Endothelial cell (in vitro differentiated cells): ENCODE data around the gene CEP41. TPM values are rescaled to one million over a fixed set of nuclear protein-coding genes. Genes with fewer than 3 reads are reported as not detected.
A peak's percentile ranks its signal among the peaks of the same experiment; 100 is the strongest.
"Not testable (repeated sequence)": the region's sequence is repeated elsewhere in the genome, so short reads cannot be mapped to it uniquely, and the experiment has no call there.

ENCODE experiments used
- DNase-seq: peaks from one replicate; pipeline ENCODE4 v3.0.0; 2021; ENCODE audit warnings: low spot score
- H3K27ac Mint-ChIP-seq: one replicate; pipeline ENCODE4 v1.8.0; 2021; ENCODE audit warnings: mixed read lengths, inconsistent platforms; ENCODE audit not compliant: unreplicated experiment
- H3K27me3 Mint-ChIP-seq: one replicate; pipeline ENCODE4 v1.8.0; 2021; ENCODE audit warnings: mild to moderate bottlenecking, moderate library complexity, mixed read lengths, inconsistent platforms; ENCODE audit not compliant: unreplicated experiment
- H3K36me3 Mint-ChIP-seq: one replicate; pipeline ENCODE4 v1.8.0; 2021; ENCODE audit warnings: mild to moderate bottlenecking, low read depth, mixed read lengths, inconsistent platforms; ENCODE audit not compliant: unreplicated experiment
- H3K4me1 Mint-ChIP-seq: one replicate; pipeline ENCODE4 v1.8.0; 2021; ENCODE audit warnings: mild to moderate bottlenecking, mixed read lengths, inconsistent platforms; ENCODE audit not compliant: unreplicated experiment
- H3K4me3 Mint-ChIP-seq: one replicate; pipeline ENCODE4 v1.8.0; 2021; ENCODE audit warnings: mild to moderate bottlenecking, mixed read lengths, inconsistent platforms; ENCODE audit not compliant: unreplicated experiment
- H3K9me3 Mint-ChIP-seq: one replicate; pipeline ENCODE4 v1.8.0; 2021; ENCODE audit warnings: mixed read lengths, inconsistent platforms; ENCODE audit not compliant: unreplicated experiment
- total RNA-seq: library from RNA; stranded (reverse); fragmentation: NEBNext Ultra II Directional; extraction: Animal tissue kit (Norgen Biotek cat#: 25700); gene quantifications from one replicate; pipeline ENCODE4 v1.2.1, GENCODE V29; 2021; ENCODE audit not compliant: unreplicated experiment
- TF ChIP-seq, protein P1 (sequence below): fragments of 200-600 bp; sonication (generic); IDR thresholded peaks from one replicate; pipeline ENCODE4 v1.5.0; 2021; ENCODE audit warnings: antibody characterized with exemption; ENCODE audit not compliant: unreplicated experiment

CEP41 gene
- total RNA-seq, 1 donor from 2014 or later, result 14.3 TPM

DNA sequence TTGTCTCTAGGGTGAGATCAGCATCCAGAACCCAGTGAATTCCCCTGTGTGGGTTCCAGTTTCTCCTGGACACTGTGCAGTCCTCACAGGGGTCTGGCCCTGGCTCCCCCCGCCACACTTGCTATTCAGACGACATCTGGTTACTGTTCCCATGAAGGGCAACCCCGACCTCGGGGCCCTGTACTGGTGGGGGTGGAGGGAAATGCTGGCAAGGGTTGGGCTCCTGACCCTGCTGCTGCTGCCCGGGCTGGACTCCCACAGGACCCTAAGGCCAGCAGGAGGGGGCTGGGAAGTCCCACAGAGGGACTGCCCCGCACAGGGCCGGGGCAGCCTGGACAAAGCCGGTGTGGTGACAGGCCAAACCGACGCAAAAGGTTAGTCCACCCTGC, 61.3 kb downstream of the CEP41 start:
- no peaks in the 10 kb centered on the region for H3K4me1 Mint-ChIP-seq
- peaks cover 7% of the 10 kb centered on the region for H3K36me3 Mint-ChIP-seq
- H3K9me3 Mint-ChIP-seq, result no peaks in the 10 kb centered on the region
- TF ChIP-seq, protein P1, sequence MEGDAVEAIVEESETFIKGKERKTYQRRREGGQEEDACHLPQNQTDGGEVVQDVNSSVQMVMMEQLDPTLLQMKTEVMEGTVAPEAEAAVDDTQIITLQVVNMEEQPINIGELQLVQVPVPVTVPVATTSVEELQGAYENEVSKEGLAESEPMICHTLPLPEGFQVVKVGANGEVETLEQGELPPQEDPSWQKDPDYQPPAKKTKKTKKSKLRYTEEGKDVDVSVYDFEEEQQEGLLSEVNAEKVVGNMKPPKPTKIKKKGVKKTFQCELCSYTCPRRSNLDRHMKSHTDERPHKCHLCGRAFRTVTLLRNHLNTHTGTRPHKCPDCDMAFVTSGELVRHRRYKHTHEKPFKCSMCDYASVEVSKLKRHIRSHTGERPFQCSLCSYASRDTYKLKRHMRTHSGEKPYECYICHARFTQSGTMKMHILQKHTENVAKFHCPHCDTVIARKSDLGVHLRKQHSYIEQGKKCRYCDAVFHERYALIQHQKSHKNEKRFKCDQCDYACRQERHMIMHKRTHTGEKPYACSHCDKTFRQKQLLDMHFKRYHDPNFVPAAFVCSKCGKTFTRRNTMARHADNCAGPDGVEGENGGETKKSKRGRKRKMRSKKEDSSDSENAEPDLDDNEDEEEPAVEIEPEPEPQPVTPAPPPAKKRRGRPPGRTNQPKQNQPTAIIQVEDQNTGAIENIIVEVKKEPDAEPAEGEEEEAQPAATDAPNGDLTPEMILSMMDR, result no peak
- no peak for DNase-seq
- H3K27ac Mint-ChIP-seq, result no peak overlapping the region
- peaks cover 8% of the 10 kb centered on the region for H3K27me3 Mint-ChIP-seq
- H3K4me3 Mint-ChIP-seq, result no peak overlapping the region

DNA sequence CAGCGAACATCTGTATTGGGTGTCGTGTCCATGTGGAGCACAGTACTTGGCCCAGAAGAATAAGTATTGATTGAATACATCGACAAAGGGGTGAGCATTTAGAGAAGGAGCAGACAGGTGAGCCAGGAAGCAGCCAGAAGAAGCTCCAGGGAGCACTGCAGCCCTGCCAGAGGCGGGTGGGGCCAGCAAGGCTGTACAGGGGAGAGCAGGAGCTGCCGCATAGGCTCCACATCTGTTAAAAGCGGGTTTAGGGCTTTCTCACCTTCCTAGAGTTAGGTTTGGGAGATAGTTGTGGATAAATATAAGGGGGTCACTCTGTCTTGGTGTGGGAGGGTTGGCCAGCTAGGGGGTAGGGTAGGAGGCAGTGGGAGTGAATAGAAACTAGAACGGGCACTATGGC, 61.8 kb downstream of the CEP41 start:
- no peak overlapping the region for H3K27ac Mint-ChIP-seq
- DNase-seq, result no peak
- no peaks in the 10 kb centered on the region for H3K4me1 Mint-ChIP-seq
- H3K27me3 Mint-ChIP-seq, result peaks cover 8% of the 10 kb centered on the region
- no peak overlapping the region for H3K4me3 Mint-ChIP-seq
- peaks cover 7% of the 10 kb centered on the region for H3K36me3 Mint-ChIP-seq
- H3K9me3 Mint-ChIP-seq, result no peaks in the 10 kb centered on the region
- TF ChIP-seq, protein P1, result no peak

DNA sequence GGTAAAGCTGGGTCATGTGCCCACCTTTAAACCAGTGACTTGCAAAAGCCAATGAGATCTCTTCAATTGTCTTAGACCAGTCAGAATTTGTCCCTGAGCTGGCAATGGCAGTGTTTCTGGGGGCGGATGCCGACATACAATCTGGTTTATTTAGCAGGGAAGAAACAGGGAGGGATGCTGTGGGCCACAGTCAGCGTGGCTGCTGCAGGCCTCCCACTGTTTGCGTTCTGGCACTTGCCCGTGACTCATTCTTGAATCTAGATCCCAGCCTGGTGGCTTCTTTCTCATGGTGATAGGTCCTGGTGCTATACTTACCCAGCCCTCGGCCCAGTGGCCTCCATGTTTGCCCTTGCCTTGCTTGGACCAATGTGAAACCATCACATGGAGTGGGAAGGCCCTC, 63.6 kb downstream of the CEP41 start:
- Mint-ChIP-seq H3K4me3 (no peak overlapping the region), H3K9me3 (no peaks in the 10 kb centered on the region), H3K36me3 (peaks cover 7% of the 10 kb centered on the region), H3K27me3 (peaks cover 8% of the 10 kb centered on the region), H3K27ac (no peak overlapping the region), H3K4me1 (peaks cover 6% of the 10 kb centered on the region)
- no peak for DNase-seq
- TF ChIP-seq, protein P1, result no peak

DNA sequence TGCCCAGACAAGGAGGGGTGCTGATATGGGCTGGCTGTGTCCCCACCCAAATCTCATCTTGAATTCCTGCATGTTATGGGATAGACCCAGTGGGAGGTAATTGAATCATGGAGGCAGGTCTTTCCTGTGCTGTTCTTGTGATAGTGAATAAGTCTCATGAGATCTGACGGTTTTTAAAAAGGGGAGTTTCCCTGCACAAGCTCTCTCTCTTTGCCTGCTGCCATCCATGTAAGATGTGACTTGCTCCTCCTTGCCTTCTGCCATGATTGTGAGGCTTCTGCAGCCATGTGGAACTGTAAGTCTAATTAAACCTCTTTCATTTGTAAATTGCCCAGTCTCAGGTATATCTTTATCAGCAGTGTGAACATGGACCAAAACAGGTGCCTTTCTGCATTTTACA, 64.4 kb downstream of the CEP41 start:
- H3K4me1 Mint-ChIP-seq, H3K27me3 Mint-ChIP-seq, DNase-seq, H3K36me3 Mint-ChIP-seq, H3K9me3 Mint-ChIP-seq, H3K27ac Mint-ChIP-seq: not testable (repeated sequence)
- H3K4me3 Mint-ChIP-seq, result peak overlapping the region; percentile 17

DNA sequence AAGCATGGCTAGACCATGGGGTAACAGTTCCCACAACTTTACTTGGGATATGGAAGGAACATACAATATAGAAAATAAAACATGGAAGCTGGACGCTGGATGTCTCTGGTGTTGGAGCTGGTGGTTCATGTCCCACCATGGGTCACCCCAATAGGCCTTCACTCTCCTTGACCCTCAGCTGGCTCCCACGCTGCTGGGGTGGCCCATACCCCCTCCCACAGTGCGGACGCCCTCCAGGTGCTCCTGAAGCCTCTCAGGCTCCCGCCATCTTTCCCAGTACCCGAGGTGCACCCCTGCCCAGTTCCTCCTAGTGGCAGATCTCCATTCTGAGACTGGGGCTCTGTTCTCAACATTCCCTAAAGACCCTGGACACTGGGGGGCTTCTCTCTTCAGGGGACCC, 66.3 kb downstream of the CEP41 start:
- no peak overlapping the region for H3K4me3 Mint-ChIP-seq
- TF ChIP-seq, protein P1, result no peak
- peaks cover 9% of the 10 kb centered on the region for H3K4me1 Mint-ChIP-seq
- no peaks in the 10 kb centered on the region for H3K9me3 Mint-ChIP-seq
- no peak overlapping the region for H3K27ac Mint-ChIP-seq
- peaks cover 9% of the 10 kb centered on the region for H3K27me3 Mint-ChIP-seq
- peaks cover 7% of the 10 kb centered on the region for H3K36me3 Mint-ChIP-seq
- DNase-seq, result no peak
